Pulmonary artery endothelial cell (primary cell): ENCODE results near the gene PSIP1. TPM values are rescaled to one million over a fixed set of nuclear protein-coding genes. Genes with fewer than 3 reads are reported as not detected.
"Not testable (repeated sequence)": the region's sequence is repeated elsewhere in the genome, so short reads cannot be mapped to it uniquely, and the experiment has no call there.

Experiments
- DNase-seq: peaks from one replicate; pipeline ENCODE4 v3.0.0-alpha.2; 2011; ENCODE audit warnings: low read depth, low spot score
- total RNA-seq: library from RNA; depleted of rRNA; stranded (reverse); fragments of >200 nt; gene quantifications from 2 replicates; pipeline ENCODE4 v1.2.3, GENCODE V29; 2014

PSIP1 gene
- total RNA-seq, 1 donor from 2014 or later = 59.4 TPM

DNA sequence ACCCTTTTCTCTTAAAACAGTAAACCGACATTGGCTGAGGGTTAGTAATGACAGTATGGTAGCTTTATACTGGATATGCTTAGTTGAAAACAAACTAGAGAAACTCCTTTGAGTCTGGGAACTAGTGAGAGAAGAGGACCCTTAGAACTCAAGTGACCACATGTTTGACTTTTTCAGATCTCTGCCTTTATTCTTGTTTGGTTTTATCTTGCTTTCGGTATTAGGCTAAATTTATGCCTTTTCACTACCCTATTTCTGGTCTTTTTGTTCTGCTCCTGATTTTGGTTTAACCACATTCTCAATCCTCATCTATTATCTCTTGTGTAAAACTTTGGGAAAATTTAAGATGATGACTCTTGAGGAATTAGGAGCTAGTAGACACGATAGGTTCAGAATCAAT lies 77.1 kb downstream of the PSIP1 start:
- DNase-seq = no peak

DNA sequence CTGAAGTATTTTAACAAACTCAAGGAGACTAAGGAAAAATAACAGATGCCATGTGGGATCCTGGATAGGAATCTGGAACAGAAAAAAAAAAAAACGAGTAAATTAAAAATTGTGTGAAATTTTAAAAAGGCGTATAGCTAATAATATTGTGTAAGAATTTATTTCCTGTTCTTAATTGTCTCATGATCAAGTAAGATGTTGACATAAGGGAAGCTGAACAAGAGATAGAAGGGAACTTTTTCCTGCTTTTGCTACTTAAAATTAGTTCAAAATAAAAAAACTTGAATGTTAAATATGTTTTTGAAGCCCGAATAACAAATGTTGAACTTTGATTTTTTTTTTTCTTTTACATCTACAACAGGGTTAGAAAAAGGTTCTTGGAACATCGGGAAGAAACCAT lies 77.6 kb downstream of the PSIP1 start:
- DNase-seq = no peak

GRCh38 chr9:15430920-15431844 lies 79.6 kb downstream of the PSIP1 start:
- no peak for DNase-seq

GRCh38 chr9:15427702-15428101 lies 83.1 kb downstream of the PSIP1 start:
- DNase-seq = not testable (repeated sequence)

- DNase-seq = no peak
Observed at GRCh38 chr9:15426019-15426418, 84.8 kb downstream of the PSIP1 start.

DNA sequence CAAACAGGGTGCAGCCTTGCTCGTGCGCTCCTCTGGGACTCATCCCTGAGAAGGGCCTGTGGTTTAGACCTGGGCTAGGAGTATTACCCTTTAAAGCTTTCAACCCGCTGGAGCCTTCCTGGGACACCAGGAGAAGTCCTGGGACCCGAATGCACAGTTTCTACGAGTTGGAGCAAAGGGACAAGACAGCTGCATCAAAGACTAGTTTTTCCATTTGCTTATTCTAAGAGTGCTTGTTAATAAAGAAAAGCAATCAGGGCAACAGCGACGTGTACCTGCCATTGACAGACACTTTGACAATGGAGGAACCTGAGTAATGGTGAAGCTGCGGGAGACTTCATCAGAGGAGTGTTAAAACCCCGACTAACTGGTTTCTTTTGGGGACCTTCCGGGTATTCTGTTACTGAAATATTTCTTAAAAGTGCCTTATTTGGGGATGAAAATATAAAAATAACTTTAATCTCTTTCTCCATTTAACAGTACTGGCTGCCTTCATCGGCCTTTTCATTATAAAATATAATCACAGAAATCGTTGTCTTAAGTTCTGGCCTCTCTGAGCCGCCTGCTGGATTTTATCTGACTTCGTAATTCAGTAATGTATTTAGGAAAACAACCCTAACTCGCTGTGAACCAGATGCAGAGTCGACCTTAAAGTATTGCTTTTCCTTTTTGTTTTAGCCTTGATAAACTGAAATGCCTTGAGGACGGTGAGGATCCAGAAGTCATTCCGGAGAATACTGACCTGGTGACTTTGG lies 87.4 kb downstream of the PSIP1 start:
- no peak for DNase-seq

DNA sequence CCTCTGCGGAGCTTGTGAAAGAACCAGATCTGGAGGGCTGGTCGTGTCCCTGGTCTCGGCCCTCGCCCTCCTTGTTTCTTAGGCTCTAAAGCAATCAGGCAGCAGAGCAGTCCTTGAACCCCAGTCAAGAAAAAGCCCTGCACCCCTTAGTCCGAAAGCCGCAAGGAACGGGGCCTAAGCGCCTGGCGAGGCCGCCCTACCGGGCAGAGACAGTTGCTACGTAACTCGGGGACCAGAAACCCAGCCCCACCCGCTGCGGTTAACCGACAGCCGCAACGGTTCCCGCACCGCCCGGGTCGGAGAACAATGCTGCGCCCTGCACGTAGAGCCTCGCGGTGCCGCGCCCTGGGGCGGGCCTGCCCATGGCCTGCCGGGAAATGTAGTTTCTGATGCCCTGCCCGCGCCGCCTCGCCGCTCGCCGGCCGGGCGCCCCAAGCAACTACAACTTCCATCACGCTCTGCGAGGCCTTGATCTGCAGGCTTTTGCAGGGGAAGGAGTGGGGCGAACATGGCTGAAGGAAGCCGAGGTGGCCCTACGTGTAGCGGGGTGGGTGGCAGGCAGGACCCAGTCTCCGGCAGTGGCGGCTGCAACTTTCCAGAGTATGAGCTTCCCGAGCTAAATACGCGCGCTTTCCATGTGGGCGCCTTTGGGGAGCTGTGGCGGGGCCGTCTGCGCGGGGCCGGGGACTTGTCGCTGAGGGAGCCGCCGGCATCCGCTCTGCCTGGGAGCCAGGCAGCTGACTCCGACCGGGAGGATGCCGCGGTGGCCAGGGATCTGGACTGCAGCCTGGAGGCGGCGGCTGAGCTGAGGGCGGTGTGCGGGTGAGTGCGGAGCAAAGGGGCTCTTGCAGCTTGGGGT lies 88.2 kb downstream of the PSIP1 start, which contains the start of gene SNAPC3:
SNAPC3 (plus strand) TSS at position 505 of the 859 bp plus-strand sequence; CDS start at position 509, 4 bp downstream.
- DNase-seq = peak; percentile 83

DNA sequence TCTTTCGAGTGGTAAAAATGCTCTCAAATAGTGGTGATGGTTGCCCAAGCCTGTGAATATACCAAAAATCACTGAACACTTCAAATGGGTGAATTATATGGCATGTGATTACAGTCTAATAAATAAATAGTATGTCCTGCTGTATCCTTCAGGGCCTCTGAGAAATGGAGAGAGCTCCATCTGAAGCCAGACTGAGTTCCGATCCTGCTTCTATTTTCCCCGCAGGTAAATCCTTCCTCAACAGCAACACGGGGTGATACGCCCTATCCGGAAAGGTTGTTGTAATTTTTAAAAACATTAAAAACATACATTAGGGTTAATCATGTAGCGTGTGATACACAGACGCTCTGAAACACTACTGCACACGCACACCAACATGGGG lies 88.8 kb downstream of the PSIP1 start:
- DNase-seq = no peak

GRCh38 chr9:15421532-15421931 lies 89.2 kb downstream of the PSIP1 start:
- DNase-seq = no peak

GRCh38 chr9:15420796-15421195 lies 90.0 kb downstream of the PSIP1 start:
- no peak for DNase-seq

DNA sequence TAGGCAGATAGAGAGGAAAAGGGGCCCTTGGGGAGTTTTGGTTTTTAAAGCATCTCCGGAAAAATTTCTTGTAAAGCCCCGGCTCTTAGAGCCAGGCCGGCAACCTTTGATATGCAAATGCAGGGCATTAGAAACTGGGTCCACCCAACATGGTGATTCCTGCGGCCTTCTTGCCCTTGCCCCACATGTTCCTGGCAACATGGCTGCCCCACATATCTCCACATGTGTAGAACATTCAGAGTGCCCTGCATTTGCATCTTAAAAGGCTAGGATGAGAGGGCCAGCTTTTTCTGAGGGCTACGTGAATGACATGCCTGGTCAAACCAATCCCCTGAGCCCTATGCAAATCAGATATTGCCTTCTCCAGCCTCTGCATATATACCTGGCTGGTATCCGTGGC lies 93.1 kb downstream of the PSIP1 start:
- no peak for DNase-seq

GRCh38 chr9:15416880-15417279 lies 93.9 kb downstream of the PSIP1 start:
- DNase-seq = no peak

Other genes with a start within 250 kb of the PSIP1 start
- 4.4 and 5.2 TPM in 2 replicates for gene TTC39B, start 203.8 kb downstream of the PSIP1 start, total RNA-seq
- gene SNAPC3, start 88.1 kb downstream of the PSIP1 start, total RNA-seq = 26.8 and 48.3 TPM in 2 replicates
- 0.86 and 1.1 TPM in 2 replicates for gene CCDC171, start 42.1 kb upstream of the PSIP1 start, total RNA-seq